WTC11 (cell line): ENCODE measurements around the gene CNNM3.

Experiments used
- CREB1 ChIP-seq: sonication (generic); formaldehyde crosslinking; IDR thresholded peaks from 2 replicates; pipeline ENCODE4 v1.8.0; 2023; ENCODE audit warnings: mild to moderate bottlenecking, missing genetic modification reagents
- CTCF ChIP-seq: fragments of 200-600 bp; IDR thresholded peaks from 2 replicates; pipeline ENCODE4 v1.8.0; 2022; ENCODE audit warnings: antibody characterized with exemption
- E2F4 ChIP-seq: sonication (generic); formaldehyde crosslinking; IDR thresholded peaks from 2 replicates; pipeline ENCODE4 v1.8.1; 2022; ENCODE audit warnings: low read depth, mild to moderate bottlenecking, moderate library complexity, missing genetic modification reagents, borderline replicate concordance
- ZNF263 ChIP-seq: sonication (generic); formaldehyde crosslinking; IDR thresholded peaks from 2 replicates; pipeline ENCODE4 v1.8.1; 2022; ENCODE audit warnings: low read depth, mild to moderate bottlenecking, moderate library complexity, missing genetic modification reagents
- TF ChIP-seq, protein P1 (sequence below): fragments of 250-450 bp; sonication (Bioruptor Pico); IDR thresholded peaks from 2 replicates; pipeline ENCODE4 v1.8.0; 2021; ENCODE audit warnings: mild to moderate bottlenecking
- TF ChIP-seq, protein P2 (sequence below): sonication (generic); formaldehyde crosslinking; IDR thresholded peaks from 2 replicates; pipeline ENCODE4 v1.8.0; 2023; ENCODE audit warnings: missing genetic modification reagents

- TF ChIP-seq CTCF (no peak), ZNF263 (CRISPR knock-in tag) (no peak), CREB1 (CRISPR knock-in tag) (no peak), E2F4 (CRISPR knock-in tag) (no peak)
- TF ChIP-seq, protein P1, sequence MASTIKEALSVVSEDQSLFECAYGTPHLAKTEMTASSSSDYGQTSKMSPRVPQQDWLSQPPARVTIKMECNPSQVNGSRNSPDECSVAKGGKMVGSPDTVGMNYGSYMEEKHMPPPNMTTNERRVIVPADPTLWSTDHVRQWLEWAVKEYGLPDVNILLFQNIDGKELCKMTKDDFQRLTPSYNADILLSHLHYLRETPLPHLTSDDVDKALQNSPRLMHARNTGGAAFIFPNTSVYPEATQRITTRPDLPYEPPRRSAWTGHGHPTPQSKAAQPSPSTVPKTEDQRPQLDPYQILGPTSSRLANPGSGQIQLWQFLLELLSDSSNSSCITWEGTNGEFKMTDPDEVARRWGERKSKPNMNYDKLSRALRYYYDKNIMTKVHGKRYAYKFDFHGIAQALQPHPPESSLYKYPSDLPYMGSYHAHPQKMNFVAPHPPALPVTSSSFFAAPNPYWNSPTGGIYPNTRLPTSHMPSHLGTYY (CRISPR knock-in tag), result no peak
- TF ChIP-seq, protein P2, sequence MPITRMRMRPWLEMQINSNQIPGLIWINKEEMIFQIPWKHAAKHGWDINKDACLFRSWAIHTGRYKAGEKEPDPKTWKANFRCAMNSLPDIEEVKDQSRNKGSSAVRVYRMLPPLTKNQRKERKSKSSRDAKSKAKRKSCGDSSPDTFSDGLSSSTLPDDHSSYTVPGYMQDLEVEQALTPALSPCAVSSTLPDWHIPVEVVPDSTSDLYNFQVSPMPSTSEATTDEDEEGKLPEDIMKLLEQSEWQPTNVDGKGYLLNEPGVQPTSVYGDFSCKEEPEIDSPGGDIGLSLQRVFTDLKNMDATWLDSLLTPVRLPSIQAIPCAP (CRISPR knock-in tag), result no peak
Observed at GRCh38 chr2:96839875-96840850, 24.1 kb downstream of the CNNM3 start.
